NT2/D1 (cell line): ENCODE results near the gene NIT2.
"Not testable (repeated sequence)": the region's sequence is repeated elsewhere in the genome, so short reads cannot be mapped to it uniquely, and the experiment has no call there.

Experiments
- DNase-seq: peaks from one replicate; pipeline ENCODE4 v3.0.0-alpha.2; 2011; ENCODE audit warnings: low read depth, low spot score
- H3K27me3 ChIP-seq: 2 replicates; pipeline ENCODE4 v1.6.0; 2011; ENCODE audit warnings: mild to moderate bottlenecking; ENCODE audit not compliant: insufficient read length, insufficient read depth
- H3K36me3 ChIP-seq: 2 replicates; pipeline ENCODE4 v1.6.1; 2011; ENCODE audit warnings: mild to moderate bottlenecking, low read length, mixed read lengths; ENCODE audit not compliant: insufficient read depth, insufficient read length
- H3K4me1 ChIP-seq: 2 replicates; pipeline ENCODE4 v1.5.1; 2011; ENCODE audit not compliant: insufficient read depth, insufficient read length
- H3K4me3 ChIP-seq: 2 replicates; pipeline ENCODE4 v1.5.1; 2011; ENCODE audit warnings: low read depth; ENCODE audit not compliant: insufficient read length
- H3K9ac ChIP-seq: 2 replicates; pipeline ENCODE4 v1.6.0; 2011; ENCODE audit warnings: low read depth; ENCODE audit not compliant: insufficient read length
- H3K9me3 ChIP-seq: 2 replicates; pipeline ENCODE4 v1.5.1; 2011; ENCODE audit warnings: mild to moderate bottlenecking, low read length; ENCODE audit not compliant: insufficient read depth
- SUZ12 ChIP-seq: IDR thresholded peaks from 2 replicates; pipeline ENCODE4 v1.6.1; 2011; ENCODE audit not compliant: insufficient read length, insufficient read depth; ENCODE audit errors: extremely low read depth
- YY1 ChIP-seq: IDR thresholded peaks from 2 replicates; pipeline ENCODE4 v1.6.1; 2011; ENCODE audit not compliant: insufficient read length, insufficient read depth
- ZNF274 ChIP-seq: IDR thresholded peaks from 2 replicates; pipeline ENCODE4 v1.6.1; 2011; ENCODE audit warnings: mild to moderate bottlenecking, low read depth, low read length

The NIT2 gene

DNA sequence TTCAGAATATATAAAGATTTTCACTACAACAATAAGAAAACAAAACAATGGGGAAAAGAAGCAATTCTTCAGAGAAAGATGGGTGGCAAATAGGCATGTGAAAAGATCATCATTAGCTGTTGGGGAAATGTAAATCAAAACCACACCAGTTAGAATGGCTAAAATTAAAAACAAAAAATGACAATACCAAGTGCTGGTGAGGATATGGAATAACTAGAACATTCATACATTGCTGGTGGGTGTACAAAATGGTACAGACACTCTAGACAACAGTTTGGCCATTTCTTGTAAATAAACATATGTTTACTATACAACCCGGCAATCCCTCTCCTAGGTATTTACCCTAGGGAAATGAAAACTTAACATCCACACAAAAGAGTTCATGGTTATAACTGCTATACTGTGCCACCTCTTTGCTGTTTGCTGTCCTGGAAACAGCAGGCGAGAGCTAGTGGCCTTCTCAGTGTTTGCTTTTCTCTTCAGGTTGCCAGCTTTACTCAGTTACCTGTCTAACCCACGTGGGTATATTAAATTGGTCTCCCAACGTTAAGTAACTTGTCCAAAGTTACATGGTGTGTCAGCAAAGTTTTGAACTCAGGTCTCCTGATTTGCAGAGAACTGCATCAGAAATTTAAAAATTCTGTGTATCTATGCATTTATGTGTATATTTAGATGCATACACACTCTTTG is 4.6 kb upstream of the NIT2 start:
- no peaks in the 10 kb centered on the region for H3K36me3 ChIP-seq
- TF ChIP-seq SUZ12 (no peak), ZNF274 (no peak), YY1 (no peak)
- peaks cover 4% of the 10 kb centered on the region for H3K4me1 ChIP-seq
- DNase-seq = no peak
- no peak overlapping the region for H3K4me3 ChIP-seq
- H3K27me3 ChIP-seq = peaks cover 18% of the 10 kb centered on the region
- H3K9me3 ChIP-seq = no peaks in the 10 kb centered on the region; the same call in 1 of the 2 replicates
- H3K9ac ChIP-seq = no peak overlapping the region

DNA sequence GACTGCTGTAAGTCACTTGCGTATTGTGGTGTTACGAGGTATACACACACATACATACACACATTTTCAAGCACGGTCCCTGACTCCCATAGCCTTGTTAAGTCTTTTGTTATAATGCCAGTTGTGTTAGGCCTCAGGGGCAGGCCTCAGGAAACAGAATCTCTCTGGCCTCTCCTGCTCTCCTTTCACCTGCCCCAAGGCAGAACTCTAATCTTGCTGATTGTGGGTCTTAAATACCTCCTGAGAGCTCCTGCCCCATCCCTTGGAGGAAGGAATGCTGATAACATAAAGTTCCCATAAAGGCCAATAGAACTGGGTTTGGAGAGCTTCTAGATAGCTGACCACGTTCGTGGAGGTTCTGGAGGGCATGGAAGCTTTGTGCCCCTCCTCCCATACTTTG is 3.9 kb upstream of the NIT2 start:
- no peak overlapping the region for H3K9ac ChIP-seq
- no peaks in the 10 kb centered on the region for H3K36me3 ChIP-seq
- no peak for DNase-seq
- no peaks in the 10 kb centered on the region; the same call in 1 of the 2 replicates for H3K9me3 ChIP-seq
- peaks cover 18% of the 10 kb centered on the region for H3K27me3 ChIP-seq
- peaks cover 6% of the 10 kb centered on the region for H3K4me1 ChIP-seq
- TF ChIP-seq YY1 (no peak), ZNF274 (no peak), SUZ12 (no peak)
- H3K4me3 ChIP-seq = no peak overlapping the region

GRCh38 chr3:100331660-100332059 is 2.9 kb upstream of the NIT2 start:
- Histone ChIP-seq H3K9me3 (no peaks in the 10 kb centered on the region; the same call in 1 of the 2 replicates), H3K9ac (no peak overlapping the region), H3K4me1 (peaks cover 6% of the 10 kb centered on the region), H3K27me3 (peaks cover 18% of the 10 kb centered on the region), H3K36me3 (no peaks in the 10 kb centered on the region), H3K4me3 (no peak overlapping the region)
- DNase-seq = no peak
- TF ChIP-seq ZNF274 = no peak
- no peak for TF ChIP-seq SUZ12
- TF ChIP-seq YY1 = no peak

DNA sequence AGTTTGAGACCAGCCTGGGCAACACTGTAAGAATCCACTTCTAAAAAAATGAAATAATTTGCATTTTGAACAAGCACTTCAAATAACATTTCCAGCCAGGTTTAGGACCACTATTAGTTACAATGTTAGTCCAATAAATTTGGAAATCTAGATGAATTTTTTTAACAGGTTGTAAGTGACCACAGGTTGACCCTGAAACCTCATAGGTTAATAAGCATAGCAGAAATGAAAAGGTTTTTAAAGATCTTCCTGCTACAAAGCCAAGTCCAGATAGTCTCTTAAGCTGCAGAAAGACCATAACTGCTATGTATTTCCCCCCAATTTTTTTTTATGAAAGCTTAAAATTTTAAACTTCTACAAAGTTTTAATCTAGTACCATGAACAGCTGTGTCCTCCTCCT is 1.5 kb upstream of the NIT2 start:
- no peaks in the 10 kb centered on the region for H3K36me3 ChIP-seq
- H3K9ac ChIP-seq = no peak overlapping the region
- peaks cover 18% of the 10 kb centered on the region for H3K27me3 ChIP-seq

GRCh38 chr3:100333970-100334487 is 528 bp upstream of the NIT2 start:
- H3K27me3 ChIP-seq = peaks cover 18% of the 10 kb centered on the region
- peak overlapping the region; percentile 75 for H3K9ac ChIP-seq
- H3K9me3 ChIP-seq = no peaks in the 10 kb centered on the region
- H3K36me3 ChIP-seq = peaks cover 8% of the 10 kb centered on the region
- H3K4me3 ChIP-seq = peak overlapping the region; percentile 84
- DNase-seq = no peak
- peaks cover 6% of the 10 kb centered on the region for H3K4me1 ChIP-seq
- no peak for TF ChIP-seq SUZ12
- TF ChIP-seq YY1 = no peak
- TF ChIP-seq ZNF274 = no peak

More for the DNA sequence above, 1.5 kb upstream of the NIT2 start:
- TF ChIP-seq SUZ12 (no peak), YY1 (no peak), ZNF274 (no peak)
- Histone ChIP-seq H3K4me3 (no peak overlapping the region), H3K4me1 (peaks cover 6% of the 10 kb centered on the region), H3K9me3 (no peaks in the 10 kb centered on the region)
- DNase-seq = no peak

DNA sequence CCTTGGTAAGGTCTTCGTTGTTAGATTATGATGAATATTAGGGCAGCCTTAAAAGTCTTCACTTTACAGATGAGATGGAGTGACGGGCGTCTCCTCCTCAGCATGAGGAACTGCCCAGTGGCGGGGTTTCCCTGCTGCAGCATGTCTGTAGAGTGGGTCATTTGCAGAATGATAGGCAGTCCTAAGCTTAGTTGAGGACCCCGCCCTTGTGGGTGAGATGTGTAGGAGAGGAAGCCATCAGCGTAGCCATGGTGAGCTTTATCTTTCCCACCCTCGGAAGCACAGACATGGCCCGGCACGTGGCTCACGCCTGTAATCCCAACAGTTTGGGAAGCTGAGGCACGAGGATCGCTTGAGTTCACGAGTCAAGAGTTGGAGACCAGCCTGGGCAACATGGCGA is 877 bp downstream of the NIT2 start:
- Histone ChIP-seq H3K36me3 (peaks cover 21% of the 10 kb centered on the region), H3K27me3 (peaks cover 18% of the 10 kb centered on the region), H3K9ac (peak overlapping the region; percentile 92), H3K4me3 (peak overlapping the region; percentile 84), H3K4me1 (peaks cover 6% of the 10 kb centered on the region), H3K9me3 (no peaks in the 10 kb centered on the region)
- TF ChIP-seq ZNF274 = no peak
- TF ChIP-seq SUZ12 = no peak
- TF ChIP-seq YY1 = no peak
- peak; percentile 38 for DNase-seq

- H3K9me3 ChIP-seq, H3K4me1 ChIP-seq, DNase-seq, H3K9ac ChIP-seq, H3K4me3 ChIP-seq: not testable (repeated sequence)
- Histone ChIP-seq H3K36me3 (peaks cover 27% of the 10 kb centered on the region), H3K27me3 (peaks cover 18% of the 10 kb centered on the region)
Measured at GRCh38 chr3:100336229-100336628, 1.7 kb downstream of the NIT2 start.
